Tibial nerve (tissue), 4 donors: ENCODE results near the gene ZNF148. TPM values are rescaled to one million over a fixed set of nuclear protein-coding genes. Genes with fewer than 3 reads are reported as not detected.

Experiments used
- DNase-seq, 2 donors: peaks; one replicate each; pipeline ENCODE4 v3.0.0-alpha.2; 2019; ENCODE audit warnings: low spot score in 2 of 2
- H3K27ac ChIP-seq, 4 donors: fragments of 200-600 bp; sonication (generic) in 3 of 4; one replicate each; pipeline ENCODE4 v1.5.1; 2017 to 2019; ENCODE audit warnings: mild to moderate bottlenecking in 1 of 4
- H3K27me3 ChIP-seq, 2 donors: fragments of 200-600 bp; sonication (generic) in 1 of 2; one replicate each; pipeline versions ENCODE4 v1.5.1 to v1.6.0; 2017 to 2019
- H3K36me3 ChIP-seq, 3 donors: fragments of 200-600 bp; sonication (generic); one replicate each; pipeline ENCODE4 v1.5.1; 2018 to 2019
- H3K4me1 ChIP-seq, 4 donors: fragments of 200-600 bp; sonication (generic) in 3 of 4; one replicate each; pipeline ENCODE4 v1.5.1; 2017 to 2019
- H3K4me3 ChIP-seq, 4 donors: fragments of 200-600 bp; sonication (generic) in 3 of 4; one replicate each; pipeline ENCODE4 v1.5.1; 2017 to 2019; ENCODE audit warnings: mild to moderate bottlenecking in 1 of 4, moderate library complexity in 1 of 4
- H3K9me3 ChIP-seq, 4 donors: fragments of 200-600 bp; sonication (generic) in 3 of 4; one replicate each; pipeline ENCODE4 v1.5.1; 2017 to 2019
- EP300 ChIP-seq, 2 donors: sonication (generic); formaldehyde crosslinking; IDR thresholded peaks; one replicate each; pipeline ENCODE4 v1.6.1; 2017; ENCODE audit warnings: antibody characterized with exemption in 2 of 2, mild to moderate bottlenecking in 1 of 2
- POLR2A ChIP-seq, 2 donors: fragments of 450-650 bp; IDR thresholded peaks; one replicate each; pipeline ENCODE4 v1.6.1; 2017; ENCODE audit warnings: antibody characterized with exemption in 2 of 2, mild to moderate bottlenecking in 2 of 2, moderate library complexity in 2 of 2
- WGBS, 2 donors: methylation state at CpG; one replicate each; pipeline ENCODE4 v1.1.5; 2018; 5-methylcytosine and 5-hydroxymethylcytosine counted together
- total RNA-seq, 4 donors: library from RNA; depleted of rRNA; stranded (reverse); fragments of >200 nt; gene quantifications; one replicate each; pipeline ENCODE4 v1.1.0, GENCODE V29; 2016
- TF ChIP-seq, protein P1 (sequence below), 5 experiments: fragments of 200-600 bp in 3 of 5; fragments of 450-650 bp in 2 of 5; sonication (generic) in 3 of 5; IDR thresholded peaks; one replicate each; pipeline ENCODE4 v1.5.1; 2016 to 2019; ENCODE audit warnings: antibody characterized with exemption in 5 of 5, mild to moderate bottlenecking in 3 of 5, moderate library complexity in 2 of 5

Gene ZNF148
- total RNA-seq, 4 donors from 2014 or later = 19.5 to 28.0 (median 24.0) TPM

DNA sequence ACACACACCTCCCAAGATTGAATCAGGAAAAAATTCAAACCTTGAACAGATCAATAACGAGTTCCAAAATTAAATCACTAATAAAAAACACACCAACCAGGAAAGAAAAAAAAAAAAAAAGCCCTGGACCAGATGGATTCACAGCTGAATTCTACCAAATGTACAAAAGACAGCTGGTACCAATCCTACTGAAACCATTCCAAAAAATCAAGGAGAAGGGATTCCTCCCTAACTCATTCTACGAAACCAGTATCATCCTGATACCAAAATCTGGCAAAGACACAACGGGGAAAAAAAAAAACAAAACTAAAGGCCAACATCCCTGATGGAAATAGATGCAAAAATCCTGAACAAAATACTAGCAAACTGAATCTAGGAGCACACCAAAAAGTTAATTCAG, 108.2 kb downstream of the ZNF148 start:
- no peak overlapping the region for H3K27ac ChIP-seq
- H3K4me3 ChIP-seq = no peak overlapping the region
- 84 to 95% methylated on average over 3 of the region's 3 CpGs for WGBS, 2 donors
- no peak for TF ChIP-seq EP300 (IDR thresholded peaks at IDR 0.05)
- TF ChIP-seq, protein P1, sequence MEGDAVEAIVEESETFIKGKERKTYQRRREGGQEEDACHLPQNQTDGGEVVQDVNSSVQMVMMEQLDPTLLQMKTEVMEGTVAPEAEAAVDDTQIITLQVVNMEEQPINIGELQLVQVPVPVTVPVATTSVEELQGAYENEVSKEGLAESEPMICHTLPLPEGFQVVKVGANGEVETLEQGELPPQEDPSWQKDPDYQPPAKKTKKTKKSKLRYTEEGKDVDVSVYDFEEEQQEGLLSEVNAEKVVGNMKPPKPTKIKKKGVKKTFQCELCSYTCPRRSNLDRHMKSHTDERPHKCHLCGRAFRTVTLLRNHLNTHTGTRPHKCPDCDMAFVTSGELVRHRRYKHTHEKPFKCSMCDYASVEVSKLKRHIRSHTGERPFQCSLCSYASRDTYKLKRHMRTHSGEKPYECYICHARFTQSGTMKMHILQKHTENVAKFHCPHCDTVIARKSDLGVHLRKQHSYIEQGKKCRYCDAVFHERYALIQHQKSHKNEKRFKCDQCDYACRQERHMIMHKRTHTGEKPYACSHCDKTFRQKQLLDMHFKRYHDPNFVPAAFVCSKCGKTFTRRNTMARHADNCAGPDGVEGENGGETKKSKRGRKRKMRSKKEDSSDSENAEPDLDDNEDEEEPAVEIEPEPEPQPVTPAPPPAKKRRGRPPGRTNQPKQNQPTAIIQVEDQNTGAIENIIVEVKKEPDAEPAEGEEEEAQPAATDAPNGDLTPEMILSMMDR (IDR thresholded peaks at IDR 0.05) = no peak
- no peak for TF ChIP-seq POLR2A (IDR thresholded peaks at IDR 0.05)
- peaks cover 0 to 22% (median 0%) of the 10 kb centered on the region in 3 donors for H3K36me3 ChIP-seq
- H3K27me3 ChIP-seq = no peaks in the 10 kb centered on the region
- H3K9me3 ChIP-seq = peaks cover 0 to 3% (median 0%) of the 10 kb centered on the region in 4 donors
- no peak for DNase-seq
- H3K4me1 ChIP-seq = no peaks in the 10 kb centered on the region

DNA sequence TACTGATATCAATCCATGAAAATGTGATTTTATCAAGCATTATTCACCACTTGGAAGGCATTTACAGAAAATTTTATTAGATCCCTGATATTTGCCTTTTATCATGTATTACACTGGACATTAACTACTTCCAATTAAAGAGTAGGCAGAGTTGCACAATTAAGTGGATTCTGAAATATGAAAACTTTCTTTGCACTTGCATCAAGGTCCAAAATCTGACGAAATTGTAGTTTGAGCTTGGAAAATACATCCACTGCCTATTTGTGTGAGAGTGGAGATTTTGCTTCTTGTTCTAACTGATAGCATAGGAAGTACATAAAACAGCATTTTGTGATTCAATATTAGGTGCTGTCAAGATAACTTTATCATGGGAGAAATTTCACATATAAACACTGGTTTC, 113.0 kb downstream of the ZNF148 start:
- Histone ChIP-seq H3K9me3 (peaks cover 0 to 3% (median 0%) of the 10 kb centered on the region in 4 donors), H3K27ac (no peak overlapping the region), H3K27me3 (no peaks in the 10 kb centered on the region), H3K4me3 (no peak overlapping the region), H3K4me1 (no peaks in the 10 kb centered on the region), H3K36me3 (peaks cover 0 to 22% (median 0%) of the 10 kb centered on the region in 3 donors)
- no peak for DNase-seq
- WGBS, 2 donors = 86 to 88% methylated on average over 1 of the region's 1 CpG
- no peak for TF ChIP-seq EP300 (IDR thresholded peaks at IDR 0.05)
- TF ChIP-seq, protein P1 (IDR thresholded peaks at IDR 0.05) = no peak
- no peak for TF ChIP-seq POLR2A (IDR thresholded peaks at IDR 0.05)

DNA sequence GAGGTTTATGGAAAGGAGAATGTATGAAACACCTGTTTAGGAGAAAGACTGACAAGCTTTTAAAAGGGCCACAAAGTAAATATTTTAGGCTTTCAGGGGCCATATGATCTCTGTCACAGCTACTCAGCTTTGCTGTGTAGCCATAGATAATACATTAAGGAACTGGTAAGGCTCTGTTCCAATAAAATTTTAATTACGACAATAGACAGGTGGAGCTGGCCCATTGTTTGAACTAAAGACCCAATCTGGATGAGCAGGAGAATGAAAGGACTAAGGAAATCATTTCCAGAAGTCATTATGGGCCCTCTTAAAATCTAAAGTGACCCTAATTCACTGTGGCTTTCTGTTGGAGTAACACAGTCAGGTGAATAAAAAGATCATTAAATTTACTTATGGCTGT, 114.1 kb downstream of the ZNF148 start:
- no peaks in the 10 kb centered on the region for H3K27me3 ChIP-seq
- no peak overlapping the region for H3K27ac ChIP-seq
- H3K36me3 ChIP-seq = peaks cover 0 to 28% (median 0%) of the 10 kb centered on the region in 3 donors
- H3K9me3 ChIP-seq = peaks cover 0 to 9% (median 0%) of the 10 kb centered on the region in 4 donors
- H3K4me1 ChIP-seq = no peaks in the 10 kb centered on the region
- TF ChIP-seq, protein P1 (IDR thresholded peaks at IDR 0.05) = no peak
- TF ChIP-seq EP300 (IDR thresholded peaks at IDR 0.05) (no peak), POLR2A (IDR thresholded peaks at IDR 0.05) (no peak)
- no peak overlapping the region for H3K4me3 ChIP-seq
- 90 to 100% methylated on average over 1 of the region's 1 CpG for WGBS, 2 donors
- no peak for DNase-seq

DNA sequence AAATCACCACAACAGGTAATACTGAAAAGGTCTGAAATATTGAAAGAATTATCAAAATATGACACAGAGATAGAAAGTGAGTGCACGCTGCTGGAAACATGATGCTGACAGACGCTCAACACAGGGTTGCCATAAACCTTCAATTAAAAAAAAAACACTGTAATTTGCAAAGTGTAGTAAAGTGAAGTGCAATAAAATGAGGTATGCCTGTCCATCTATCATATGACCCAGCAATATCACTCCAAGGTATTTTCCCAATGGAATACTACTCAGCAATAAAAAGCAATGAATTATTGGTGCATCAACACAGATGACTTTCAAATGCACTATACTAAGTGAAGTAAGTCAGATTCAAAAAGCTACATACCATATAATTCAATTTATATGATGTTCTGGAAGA, 115.0 kb downstream of the ZNF148 start:
- Histone ChIP-seq H3K9me3 (peaks cover 0 to 9% (median 0%) of the 10 kb centered on the region in 4 donors), H3K36me3 (peaks cover 0 to 28% (median 0%) of the 10 kb centered on the region in 3 donors), H3K4me3 (no peak overlapping the region), H3K4me1 (no peaks in the 10 kb centered on the region), H3K27ac (no peak overlapping the region), H3K27me3 (no peaks in the 10 kb centered on the region)
- no peak for DNase-seq
- no peak for TF ChIP-seq EP300 (IDR thresholded peaks at IDR 0.05)
- TF ChIP-seq, protein P1 (IDR thresholded peaks at IDR 0.05) = no peak
- TF ChIP-seq POLR2A (IDR thresholded peaks at IDR 0.05) = no peak
- 91 to 95% methylated on average over 2 of the region's 2 CpGs for WGBS, 2 donors

DNA sequence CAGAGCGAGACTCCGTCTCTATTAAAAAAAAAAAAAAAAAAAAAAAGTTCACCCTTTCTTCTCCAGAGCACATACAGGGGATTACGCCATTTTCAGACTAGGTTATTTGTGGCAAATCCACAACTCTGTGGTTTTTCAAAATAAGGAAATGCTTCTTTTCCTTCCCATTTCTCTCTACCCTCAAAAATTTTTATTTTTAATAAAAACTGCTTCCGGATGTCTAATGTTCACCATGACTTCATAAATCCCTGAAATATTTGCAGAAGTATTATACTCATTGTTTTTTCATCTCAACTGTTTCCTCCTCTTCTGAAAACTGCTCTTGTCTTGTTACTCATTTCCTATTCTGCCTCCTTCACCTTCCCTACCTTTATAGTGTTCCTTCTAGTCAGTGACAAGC, 117.6 kb downstream of the ZNF148 start:
- Histone ChIP-seq H3K27ac (no peak overlapping the region), H3K4me1 (no peaks in the 10 kb centered on the region), H3K36me3 (peaks cover 0 to 23% (median 0%) of the 10 kb centered on the region in 3 donors), H3K27me3 (no peaks in the 10 kb centered on the region), H3K4me3 (no peak overlapping the region), H3K9me3 (peaks cover 0 to 9% (median 0%) of the 10 kb centered on the region in 4 donors)
- TF ChIP-seq POLR2A (IDR thresholded peaks at IDR 0.05) (no peak), EP300 (IDR thresholded peaks at IDR 0.05) (no peak)
- TF ChIP-seq, protein P1 (IDR thresholded peaks at IDR 0.05) = no peak
- 83 to 92% methylated on average over 4 of the region's 4 CpGs for WGBS, 2 donors
- no peak for DNase-seq
